GM18508 (cell line): ENCODE measurements around the gene OPA3.

Experiments
- ATAC-seq: cut with Tn5 transposase; IDR thresholded peaks from one replicate; pipeline ENCODE4 v1.9.1; 2021; ENCODE audit warnings: moderate number of reproducible peaks; ENCODE audit not compliant: insufficient read depth, unreplicated experiment

Gene OPA3

DNA sequence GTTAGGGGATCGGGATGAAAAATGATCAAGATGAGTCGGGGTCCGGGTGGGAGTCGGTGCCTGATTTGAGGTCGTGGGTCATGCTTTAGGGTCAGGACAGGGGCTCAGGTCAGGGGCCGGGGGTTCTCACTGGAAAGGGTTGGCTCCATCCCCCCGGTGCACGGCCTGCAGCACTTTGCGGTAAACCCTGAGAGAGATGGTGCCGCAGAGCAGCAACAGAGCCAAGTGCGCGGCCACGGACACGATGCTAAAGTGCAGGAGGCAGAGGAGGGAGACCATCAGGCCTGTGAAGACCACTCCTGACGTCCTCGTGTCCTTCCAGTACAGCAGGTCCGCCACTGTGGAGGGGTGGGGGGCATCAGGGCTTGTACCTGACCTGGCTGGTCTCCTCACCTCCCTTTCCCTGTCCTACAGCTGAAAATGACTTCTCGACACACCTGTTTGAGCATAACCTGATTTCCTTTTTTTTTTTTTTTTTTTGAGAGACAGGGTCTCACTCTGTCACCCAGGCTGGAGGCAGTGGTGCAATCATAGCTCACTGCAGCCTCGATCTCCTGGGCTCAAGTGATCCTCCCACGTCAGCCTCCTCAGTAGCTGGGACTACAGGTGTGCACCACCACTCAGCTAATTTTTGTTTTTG lies 95.3 kb downstream of the OPA3 start:
- no peak for ATAC-seq

DNA sequence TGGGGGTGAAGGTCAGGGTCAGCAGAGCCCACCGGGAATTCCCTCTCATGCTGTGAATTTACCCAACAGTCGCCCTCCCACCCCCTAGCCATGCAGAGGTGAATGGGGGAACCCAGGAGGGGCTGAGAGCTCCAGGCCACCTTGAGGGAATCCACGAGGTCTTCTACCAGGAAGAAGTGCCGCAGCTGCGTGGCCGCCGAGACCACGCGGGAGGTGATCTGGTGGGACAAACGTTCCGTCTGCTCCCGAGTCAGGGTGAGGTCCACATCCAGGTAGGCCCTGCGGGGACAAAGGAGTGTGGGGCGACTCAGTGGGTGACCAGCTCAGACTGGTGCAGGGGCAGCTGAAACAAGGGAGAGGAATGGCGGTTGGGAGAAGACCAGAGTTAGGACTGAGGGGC lies 95.9 kb downstream of the OPA3 start:
- ATAC-seq = no peak

DNA sequence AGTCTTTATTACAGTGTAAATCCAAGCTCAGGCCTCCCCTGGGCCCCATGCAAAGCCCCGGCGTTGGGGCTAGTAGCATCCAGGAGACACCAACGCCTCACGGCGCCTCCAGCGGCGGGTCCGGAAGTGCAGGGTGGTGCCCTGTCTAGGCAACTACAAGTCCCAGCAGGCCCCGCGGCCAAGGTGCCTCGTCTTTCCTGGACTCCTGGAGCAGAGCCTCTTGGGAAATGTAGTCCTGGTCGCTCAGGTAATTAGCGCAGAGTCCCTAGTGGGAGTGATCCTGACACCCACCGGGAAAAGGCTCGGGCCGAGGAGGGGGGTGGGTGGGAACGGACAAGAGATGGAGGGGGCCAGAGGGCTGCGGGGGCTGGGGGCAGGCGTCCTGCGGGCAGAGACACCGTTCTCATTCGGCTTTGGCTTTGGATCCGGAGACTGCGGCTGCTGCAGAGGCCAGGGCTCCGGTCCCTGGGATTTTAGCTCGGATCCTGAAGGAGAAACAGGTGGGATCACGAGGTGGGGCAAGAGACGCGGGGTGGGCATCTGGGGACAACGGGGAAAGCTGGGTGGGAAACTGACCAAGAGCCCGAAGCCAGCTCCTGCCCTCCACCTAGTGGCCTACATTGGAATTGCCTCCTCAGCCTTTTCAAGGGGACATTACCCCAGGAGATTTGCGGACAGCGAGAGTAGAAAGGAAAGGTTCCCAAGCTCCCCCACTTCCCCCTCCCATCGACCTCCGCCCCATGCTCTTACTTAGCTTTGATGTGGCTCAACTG lies 99.1 kb downstream of the OPA3 start:
- peak; percentile 74 for ATAC-seq

DNA sequence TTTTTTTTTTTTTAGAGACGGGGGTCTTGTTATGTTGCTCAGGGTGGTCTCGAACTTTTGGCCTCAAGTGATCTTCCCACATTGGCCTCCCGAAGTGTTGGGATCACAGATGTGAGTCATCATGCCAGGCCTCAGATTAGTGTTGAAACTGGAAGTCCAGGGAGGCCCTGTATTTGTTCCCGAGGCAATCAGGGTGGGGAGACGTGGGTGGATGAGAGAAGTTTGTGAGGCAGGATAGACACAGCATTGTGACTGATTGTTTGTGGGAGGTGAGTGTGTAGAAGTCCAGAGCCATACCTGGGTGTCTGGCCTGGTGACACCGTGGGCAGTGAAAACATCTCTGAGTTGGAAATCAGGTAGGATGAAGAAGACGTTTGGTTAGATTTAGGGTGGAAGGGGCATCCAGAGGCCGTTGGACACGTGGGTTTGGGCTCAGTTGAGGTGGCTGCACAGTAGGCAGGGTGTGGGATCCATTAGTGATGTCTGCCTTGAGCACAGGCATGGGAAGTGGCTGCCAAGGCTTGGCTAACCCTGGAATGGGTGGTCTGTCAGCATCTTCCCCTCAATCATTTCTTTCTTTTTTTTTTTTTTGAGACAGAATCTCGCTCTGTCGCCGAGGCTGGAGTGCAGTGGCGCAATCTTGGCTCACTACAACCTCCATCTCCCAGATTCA lies 100.2 kb downstream of the OPA3 start:
- no peak for ATAC-seq

DNA sequence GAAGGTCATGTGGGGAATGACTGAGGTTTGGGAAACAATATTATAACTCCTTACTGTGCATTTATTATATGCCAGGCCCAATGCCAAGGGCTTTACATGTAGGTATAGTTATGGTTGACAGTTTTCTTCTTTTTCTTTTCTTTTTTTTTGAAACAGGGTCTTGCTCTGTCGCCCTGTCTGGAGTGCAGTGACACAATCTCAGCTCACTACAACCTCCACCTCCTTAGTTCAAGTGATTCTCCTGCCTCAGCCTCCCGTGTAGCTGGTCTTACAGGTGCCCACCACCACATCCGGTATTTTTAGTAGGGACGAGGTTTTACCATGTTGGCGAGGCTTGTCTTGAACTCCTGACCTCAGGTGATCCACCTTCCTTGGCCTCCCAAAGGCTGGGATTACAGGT lies 101.6 kb downstream of the OPA3 start:
- ATAC-seq = no peak

DNA sequence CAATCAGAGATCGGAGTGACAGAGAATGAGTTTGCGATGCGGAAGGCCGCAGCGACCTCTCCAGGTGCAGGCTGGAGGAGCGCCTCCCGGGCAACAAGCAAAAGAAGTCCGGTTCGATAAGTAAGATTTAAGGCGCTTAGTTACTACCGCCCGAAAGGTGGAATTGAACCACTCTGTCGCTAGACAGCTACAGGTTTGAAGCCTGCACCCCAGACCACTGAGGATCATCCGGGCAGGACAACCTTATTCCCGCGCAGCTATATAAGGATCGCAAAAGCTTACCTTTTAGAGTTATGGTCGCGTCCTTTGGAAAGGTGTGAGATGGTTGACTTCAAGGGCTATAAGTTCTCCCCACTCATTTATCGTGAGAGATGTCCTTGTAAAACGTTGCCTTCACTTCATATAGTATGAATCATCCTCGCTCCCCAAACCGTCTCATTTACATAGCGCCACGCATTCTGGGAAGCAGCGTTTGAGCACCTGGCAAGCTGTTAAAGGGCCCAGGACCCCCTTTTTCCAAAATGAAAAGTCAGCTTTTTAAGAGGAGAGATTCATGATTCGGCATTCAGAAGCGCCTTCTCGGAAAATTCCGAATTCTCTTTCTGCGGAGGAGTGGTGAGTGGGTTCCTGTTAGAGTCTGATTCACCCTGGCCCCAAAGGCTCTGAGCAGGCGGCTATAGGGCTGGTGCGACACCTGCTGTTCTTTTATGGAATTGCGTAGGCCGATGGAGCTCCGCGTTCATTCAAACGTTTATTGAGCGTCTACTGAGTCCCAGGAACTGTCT lies 106.0 kb downstream of the OPA3 start:
- ATAC-seq = peak; percentile 42

DNA sequence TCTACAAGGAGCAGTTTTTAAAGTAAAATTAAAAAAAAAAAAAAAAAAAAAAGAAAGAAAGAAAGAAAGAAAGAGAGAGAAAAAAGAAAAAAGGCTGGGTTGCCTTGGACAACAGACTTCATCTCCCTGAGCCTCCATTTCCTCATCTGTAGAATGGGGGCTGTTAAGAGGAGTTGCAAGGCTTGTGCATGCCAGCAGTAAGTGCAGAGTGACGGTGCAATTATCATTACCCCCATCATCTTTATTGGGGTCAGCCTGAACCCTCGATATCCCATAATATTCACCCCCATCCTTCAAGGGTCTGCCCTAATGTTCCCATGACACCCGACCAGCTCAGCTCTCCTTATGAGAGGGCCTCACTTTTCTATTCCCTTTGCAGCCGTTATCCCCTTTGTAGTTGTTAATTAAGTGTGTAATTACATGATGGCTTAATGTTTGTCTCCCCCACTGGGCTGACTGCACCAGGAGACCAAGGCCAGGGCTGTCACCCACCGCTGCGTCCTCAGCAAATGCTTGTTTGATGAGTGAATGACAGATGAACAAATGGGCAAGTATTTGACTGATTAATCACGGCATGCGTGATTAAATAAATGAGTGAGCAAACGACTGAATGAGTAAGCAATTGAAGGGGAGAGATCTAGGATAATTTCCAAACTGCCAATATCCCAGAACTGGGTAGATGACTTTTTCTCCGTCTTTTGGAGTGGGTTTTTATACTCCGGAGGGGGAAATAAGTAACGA lies 106.7 kb downstream of the OPA3 start:
- no peak for ATAC-seq
